A549 (cell line): ENCODE data around the gene NEK7. TPM values are rescaled to one million over a fixed set of nuclear protein-coding genes. Genes with fewer than 3 reads are reported as not detected.

ENCODE experiments used
- ATAC-seq, 2 experiments: fragments of 200-7000 bp in 1 of 2; fragments of >200 bp in 1 of 2; cut with Nextera tagmentation in 1 of 2; cut with Tn5 transposase in 1 of 2; 3 replicates each; pipeline versions ENCODE4 v1.8.0 to v1.9.1; 2018 to 2020; ENCODE audit warnings: mild to moderate bottlenecking in 1 of 2, moderate library complexity in 1 of 2
- CTCF ChIA-PET: fragments of 300-600 bp; sonication (Branson Sonifier 250); formaldehyde crosslinking; extraction: SDS; loops from one replicate; lab custom pipeline; 2021; ENCODE audit warnings: antibody characterized with exemption, inconsistent platforms; lab: Yijun Ruan, JAX
- POLR2A ChIA-PET: fragments of 350-600 bp; formaldehyde crosslinking; extraction: SDS; loops from one replicate; lab custom pipeline; 2021; ENCODE audit warnings: antibody characterized with exemption, inconsistent platforms; lab: Yijun Ruan, JAX
- DNase-seq, 2 experiments: peaks; one replicate each; pipeline versions ENCODE4 v3.0.0 to v3.0.0-alpha.2; 2011 to 2016; ENCODE audit warnings: low read depth in 1 of 2, low spot score in 1 of 2
- FAIRE-seq: peaks from 2 replicates; lab custom pipeline; 2011; peaks lifted over from hg19 to GRCh38; lab: Jason Lieb, UNC
- H3K27ac ChIP-seq, 2 experiments: fragments of >200 bp; sonication (Bioruptor Twin); formaldehyde crosslinking; 3 replicates each; pipeline ENCODE4 v1.5.1; 2016 to 2017
- H3K4me1 ChIP-seq: fragments of >200 bp; sonication (Bioruptor Twin); formaldehyde crosslinking; 3 replicates; pipeline ENCODE4 v1.6.1; 2016
- H3K4me2 ChIP-seq: fragments of >200 bp; sonication (Bioruptor Twin); formaldehyde crosslinking; 3 replicates; pipeline ENCODE4 v1.6.1; 2016
- H3K4me3 ChIP-seq: fragments of >200 bp; sonication (Bioruptor Twin); formaldehyde crosslinking; 3 replicates; pipeline ENCODE4 v1.5.1; 2016
- H3K9me3 ChIP-seq: fragments of >200 bp; sonication (Bioruptor Twin); formaldehyde crosslinking; 3 replicates; pipeline ENCODE4 v1.6.1; 2016
- BHLHE40 ChIP-seq: IDR thresholded peaks from 2 replicates; pipeline ENCODE4 v1.6.1; 2012; ENCODE audit warnings: low read depth, low read length, inconsistent platforms
- CHD4 ChIP-seq: fragments of 200-600 bp; sonication (generic); IDR thresholded peaks from 2 replicates; pipeline ENCODE4 v1.6.1; 2016; ENCODE audit warnings: antibody characterized with exemption, mild to moderate bottlenecking, borderline replicate concordance
- EP300 ChIP-seq, 2 experiments: fragments of >200 bp; sonication (Bioruptor Twin); formaldehyde crosslinking; IDR thresholded peaks; 2 replicates in 1 of 2; 3 replicates in 1 of 2; pipeline ENCODE4 v1.6.1; 2016 to 2017
- FOSB ChIP-seq: fragments of 250-450 bp; sonication (Bioruptor Pico); IDR thresholded peaks from 2 replicates; pipeline ENCODE4 v1.5.0; 2020; ENCODE audit warnings: mild to moderate bottlenecking, moderate library complexity
- HDAC2 ChIP-seq: fragments of 200-600 bp; sonication (generic); IDR thresholded peaks from 2 replicates; pipeline ENCODE4 v1.6.1; 2016
- HEYL ChIP-seq: fragments of 250-450 bp; sonication (Bioruptor Pico); IDR thresholded peaks from 2 replicates; pipeline ENCODE4 v1.8.0; 2021; ENCODE audit warnings: mild to moderate bottlenecking, moderate library complexity
- HOXA7 ChIP-seq: fragments of 250-450 bp; sonication (Bioruptor Pico); IDR thresholded peaks from 2 replicates; pipeline ENCODE4 v1.5.0; 2020; ENCODE audit warnings: mild to moderate bottlenecking, moderate library complexity
- HOXB5 ChIP-seq: fragments of 250-450 bp; sonication (Bioruptor Pico); IDR thresholded peaks from 2 replicates; pipeline ENCODE4 v1.5.0; 2020; ENCODE audit warnings: mild to moderate bottlenecking, moderate library complexity
- JUN ChIP-seq, 2 experiments: fragments of >200 bp; sonication (Bioruptor Twin); formaldehyde crosslinking; IDR thresholded peaks; 2 replicates in 1 of 2; 3 replicates in 1 of 2; pipeline ENCODE4 v1.6.1; 2016 to 2017
- JUNB ChIP-seq: fragments of >200 bp; sonication (Bioruptor Twin); formaldehyde crosslinking; IDR thresholded peaks from 2 replicates; pipeline ENCODE4 v1.6.1; 2016
- KDM1A ChIP-seq: fragments of 200-600 bp; sonication (generic); IDR thresholded peaks from 2 replicates; pipeline ENCODE4 v1.6.1; 2016; ENCODE audit warnings: low read depth, mild to moderate bottlenecking
- MAFK ChIP-seq: fragments of 450-650 bp; IDR thresholded peaks from 2 replicates; pipeline ENCODE4 v1.6.1; 2014; ENCODE audit not compliant: partially characterized antibody
- MAZ ChIP-seq: fragments of 150-350 bp; IDR thresholded peaks from 2 replicates; pipeline ENCODE4 v1.6.1; 2014; ENCODE audit warnings: antibody characterized with exemption, low read depth, low read length, borderline replicate concordance
- NPAS2 ChIP-seq: fragments of 250-450 bp; sonication (Bioruptor Pico); IDR thresholded peaks from 2 replicates; pipeline ENCODE4 v1.8.0; 2022; ENCODE audit warnings: mild to moderate bottlenecking, moderate library complexity, borderline replicate concordance
- NR3C1 ChIP-seq: fragments of >200 bp; sonication (Bioruptor Twin); formaldehyde crosslinking; IDR thresholded peaks from 3 replicates; pipeline ENCODE4 v1.6.1; 2017
- SREBF2 ChIP-seq: fragments of 450-650 bp; IDR thresholded peaks from 2 replicates; pipeline ENCODE4 v1.6.1; 2014; ENCODE audit warnings: mild to moderate bottlenecking, moderate library complexity
- TFCP2L1 ChIP-seq: fragments of 250-450 bp; sonication (Bioruptor Pico); IDR thresholded peaks from 2 replicates; pipeline ENCODE4 v1.5.0; 2021; ENCODE audit warnings: mild to moderate bottlenecking
- ZFP36 ChIP-seq: fragments of 450-650 bp; IDR thresholded peaks from 2 replicates; pipeline ENCODE4 v1.6.1; 2014; ENCODE audit warnings: borderline replicate concordance; ENCODE audit not compliant: partially characterized antibody
- WGBS: methylation state at CpG from one replicate; pipeline ENCODE4 v1.1.6; 2017; ENCODE audit errors: missing lambda C conversion rate; 5-methylcytosine and 5-hydroxymethylcytosine counted together
- polyA plus RNA-seq, 4 experiments: library from polyadenylated mRNA; depleted of rRNA in 3 of 4; stranded (reverse); fragments of >200 nt; fragmentation: RNase III in 1 of 4; extraction: RNeasy Plus Mini Kit Qiagen cat#74134 plus additional on column Dnase treatment in 1 of 4; gene quantifications; 2 replicates in 3 of 4; 3 replicates in 1 of 4; pipeline ENCODE4 v1.2.3, GENCODE V29; 2011 to 2017
- TF ChIP-seq, protein P1 (sequence below): fragments of >200 bp; sonication (Bioruptor Twin); formaldehyde crosslinking; IDR thresholded peaks from 3 replicates; pipeline ENCODE4 v1.5.1; 2016
- TF ChIP-seq, protein P2 (sequence below): fragments of 250-450 bp; sonication (Bioruptor Pico); IDR thresholded peaks from 2 replicates; pipeline ENCODE4 v1.5.0; 2020; ENCODE audit warnings: low read depth, mild to moderate bottlenecking, moderate library complexity
- TF ChIP-seq, protein P3 (sequence below): fragments of 150-350 bp; IDR thresholded peaks from 2 replicates; pipeline ENCODE4 v1.6.1; 2014; ENCODE audit warnings: low read depth, mild to moderate bottlenecking, low read length

The NEK7 gene
- polyA plus RNA-seq, 2 of the 4 experiments (the other 2 are of a cell fraction): 15.9 to 62.9 TPM

DNA sequence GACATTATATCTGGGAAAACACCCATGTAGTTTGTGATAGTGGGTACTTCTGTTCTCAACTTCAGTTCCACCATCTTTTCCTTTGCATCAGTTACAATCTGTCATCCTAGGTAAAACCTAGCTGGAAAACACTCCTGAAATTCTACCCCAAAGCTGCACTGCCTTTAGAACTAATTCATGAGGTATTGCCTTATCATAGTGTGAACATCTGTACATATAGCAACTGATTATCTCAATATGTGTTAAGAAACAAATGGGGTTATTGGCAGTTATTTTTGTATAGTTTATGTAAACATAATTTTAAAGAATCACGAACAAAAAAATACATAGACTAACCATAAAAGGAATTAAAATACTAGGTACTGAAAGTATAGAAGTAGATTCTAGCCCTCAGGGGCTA lies 6.4 kb upstream of the NEK7 start:
- ATAC-seq: no peak
- Histone ChIP-seq H3K4me3 (no peak overlapping the region), H3K27ac (no peak overlapping the region), H3K9me3 (no peaks in the 10 kb centered on the region), H3K4me1 (peaks cover 26% of the 10 kb centered on the region), H3K4me2 (no peak overlapping the region)
- CTCF ChIA-PET: interaction anchor here (0.7 kb wide), 1 partner anchor 24 kb away, joined by 4 read pairs; no protein-coding TSS in a partner anchor
- TF ChIP-seq FOSB (CRISPR knock-in tag): no peak
- TF ChIP-seq, protein P1, sequence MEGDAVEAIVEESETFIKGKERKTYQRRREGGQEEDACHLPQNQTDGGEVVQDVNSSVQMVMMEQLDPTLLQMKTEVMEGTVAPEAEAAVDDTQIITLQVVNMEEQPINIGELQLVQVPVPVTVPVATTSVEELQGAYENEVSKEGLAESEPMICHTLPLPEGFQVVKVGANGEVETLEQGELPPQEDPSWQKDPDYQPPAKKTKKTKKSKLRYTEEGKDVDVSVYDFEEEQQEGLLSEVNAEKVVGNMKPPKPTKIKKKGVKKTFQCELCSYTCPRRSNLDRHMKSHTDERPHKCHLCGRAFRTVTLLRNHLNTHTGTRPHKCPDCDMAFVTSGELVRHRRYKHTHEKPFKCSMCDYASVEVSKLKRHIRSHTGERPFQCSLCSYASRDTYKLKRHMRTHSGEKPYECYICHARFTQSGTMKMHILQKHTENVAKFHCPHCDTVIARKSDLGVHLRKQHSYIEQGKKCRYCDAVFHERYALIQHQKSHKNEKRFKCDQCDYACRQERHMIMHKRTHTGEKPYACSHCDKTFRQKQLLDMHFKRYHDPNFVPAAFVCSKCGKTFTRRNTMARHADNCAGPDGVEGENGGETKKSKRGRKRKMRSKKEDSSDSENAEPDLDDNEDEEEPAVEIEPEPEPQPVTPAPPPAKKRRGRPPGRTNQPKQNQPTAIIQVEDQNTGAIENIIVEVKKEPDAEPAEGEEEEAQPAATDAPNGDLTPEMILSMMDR: no peak
- no peak for TF ChIP-seq SREBF2
- TF ChIP-seq HOXA7 (CRISPR knock-in tag): no peak
- TF ChIP-seq MAZ: no peak
- TF ChIP-seq, protein P2, sequence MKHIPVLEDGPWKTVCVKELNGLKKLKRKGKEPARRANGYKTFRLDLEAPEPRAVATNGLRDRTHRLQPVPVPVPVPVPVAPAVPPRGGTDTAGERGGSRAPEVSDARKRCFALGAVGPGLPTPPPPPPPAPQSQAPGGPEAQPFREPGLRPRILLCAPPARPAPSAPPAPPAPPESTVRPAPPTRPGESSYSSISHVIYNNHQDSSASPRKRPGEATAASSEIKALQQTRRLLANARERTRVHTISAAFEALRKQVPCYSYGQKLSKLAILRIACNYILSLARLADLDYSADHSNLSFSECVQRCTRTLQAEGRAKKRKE: no peak
- TF ChIP-seq HOXB5 (CRISPR knock-in tag): no peak
- no peak for TF ChIP-seq ZFP36
- no peak for TF ChIP-seq HDAC2
- no peak for TF ChIP-seq MAFK
- TF ChIP-seq BHLHE40: no peak
- TF ChIP-seq TFCP2L1 (CRISPR knock-in tag): no peak
- no peak for TF ChIP-seq KDM1A
- TF ChIP-seq JUN (IDR thresholded peaks at IDR 0.05): no peak
- TF ChIP-seq, protein P3, sequence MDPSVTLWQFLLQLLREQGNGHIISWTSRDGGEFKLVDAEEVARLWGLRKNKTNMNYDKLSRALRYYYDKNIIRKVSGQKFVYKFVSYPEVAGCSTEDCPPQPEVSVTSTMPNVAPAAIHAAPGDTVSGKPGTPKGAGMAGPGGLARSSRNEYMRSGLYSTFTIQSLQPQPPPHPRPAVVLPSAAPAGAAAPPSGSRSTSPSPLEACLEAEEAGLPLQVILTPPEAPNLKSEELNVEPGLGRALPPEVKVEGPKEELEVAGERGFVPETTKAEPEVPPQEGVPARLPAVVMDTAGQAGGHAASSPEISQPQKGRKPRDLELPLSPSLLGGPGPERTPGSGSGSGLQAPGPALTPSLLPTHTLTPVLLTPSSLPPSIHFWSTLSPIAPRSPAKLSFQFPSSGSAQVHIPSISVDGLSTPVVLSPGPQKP: no peak
- TF ChIP-seq EP300 (IDR thresholded peaks at IDR 0.05): no peak
- no peak for TF ChIP-seq HEYL (CRISPR knock-in tag)
- no peak for TF ChIP-seq JUNB
- POLR2A ChIA-PET: no interaction called here
- no peak for DNase-seq
- no peak for FAIRE-seq
- WGBS: 81% methylated on average over 1 of the region's 1 CpG

DNA sequence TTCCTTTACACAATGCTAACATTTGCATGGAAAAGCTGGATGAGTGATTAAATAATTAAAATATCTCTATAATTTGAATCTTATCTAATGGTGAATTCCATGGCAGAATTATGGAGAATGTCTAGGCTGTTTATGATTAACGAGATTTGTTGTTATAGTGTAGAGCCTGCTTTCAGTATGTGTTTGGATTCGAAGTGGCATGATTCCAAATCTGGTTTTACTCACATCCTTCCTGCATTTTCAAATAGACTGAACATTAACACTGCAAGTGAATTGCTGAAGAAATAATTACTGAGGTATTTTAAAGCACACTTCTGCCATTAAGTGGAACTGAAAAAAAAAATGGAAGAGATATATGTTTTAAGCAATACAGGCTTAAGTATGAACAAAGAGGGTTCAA lies 5.1 kb upstream of the NEK7 start:
- no peak for TF ChIP-seq CHD4
- no peak for TF ChIP-seq NPAS2 (CRISPR knock-in tag)
- no peak for TF ChIP-seq HOXB5 (CRISPR knock-in tag)
- TF ChIP-seq, protein P2: no peak
- TF ChIP-seq, protein P3: no peak
- no peak for TF ChIP-seq NR3C1
- Histone ChIP-seq H3K9me3 (no peaks in the 10 kb centered on the region), H3K27ac (no peak overlapping the region), H3K4me3 (no peak overlapping the region), H3K4me2 (peak overlapping the region; percentile 42), H3K4me1 (peaks cover 33% of the 10 kb centered on the region)
- WGBS: 33% methylated on average over 2 of the region's 2 CpGs
- no peak for ATAC-seq
- no peak for DNase-seq
- POLR2A ChIA-PET: no interaction called here
- peak; percentile 7 for FAIRE-seq
- CTCF ChIA-PET: no interaction called here
